SK-N-SH (cell line): Measurements from ENCODE around the gene KIF18B.

Source experiments
- CHD2 ChIP-seq: fragments of 150-350 bp; IDR thresholded peaks from 2 replicates; pipeline ENCODE4 v1.6.1; 2018; ENCODE audit warnings: low read length; ENCODE audit not compliant: partially characterized antibody
- CTCF ChIP-seq: fragments of 200-600 bp; sonication (generic); IDR thresholded peaks from 2 replicates; pipeline ENCODE4 v1.6.1; 2017; ENCODE audit warnings: antibody characterized with exemption, mild to moderate bottlenecking, moderate library complexity
- GABPA ChIP-seq: IDR thresholded peaks from 2 replicates; pipeline ENCODE4 v1.4.0; 2012; ENCODE audit warnings: low read depth, mild to moderate bottlenecking
- GATA2 ChIP-seq: sonication (generic); formaldehyde crosslinking; IDR thresholded peaks from 2 replicates; pipeline ENCODE4 v1.5.0; 2020; ENCODE audit warnings: mild to moderate bottlenecking, missing genetic modification reagents
- MEF2A ChIP-seq: IDR thresholded peaks from 2 replicates; pipeline ENCODE4 v1.4.0; 2012; ENCODE audit warnings: low read depth, borderline replicate concordance
- POLR2AphosphoS5 ChIP-seq: IDR thresholded peaks from 2 replicates; pipeline ENCODE4 v1.6.1; 2012; ENCODE audit warnings: low read depth, low read length
- RAD21 ChIP-seq: IDR thresholded peaks from 2 replicates; pipeline ENCODE4 v1.6.1; 2012; ENCODE audit warnings: mild to moderate bottlenecking, low read length
- REST ChIP-seq: IDR thresholded peaks from 2 replicates; pipeline ENCODE4 v1.6.1; 2012; ENCODE audit warnings: mild to moderate bottlenecking, low read depth, low read length, moderate library complexity
- TF ChIP-seq, protein P1 (sequence below): IDR thresholded peaks from 2 replicates; pipeline ENCODE4 v1.4.0; 2012; ENCODE audit warnings: low read depth

DNA sequence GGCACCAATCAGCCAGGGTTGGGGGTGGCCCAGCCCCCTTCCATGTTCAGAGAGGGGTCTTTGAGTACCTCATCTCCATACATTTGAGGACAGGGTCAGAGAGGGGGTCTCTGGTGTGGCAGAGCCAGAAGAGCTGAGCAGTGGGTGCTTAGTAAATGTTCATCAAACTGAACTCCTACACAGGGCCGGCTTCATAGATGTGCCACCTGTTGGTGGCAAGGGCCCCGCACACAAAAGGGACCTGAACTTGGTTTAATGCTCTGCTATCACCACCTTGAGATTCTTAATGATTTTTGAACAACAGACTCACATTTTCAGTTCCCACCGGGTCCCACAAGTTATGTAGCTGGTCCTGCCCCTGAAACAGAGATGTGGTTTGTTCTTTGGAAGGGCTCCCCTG, 29.5 kb upstream of the KIF18B start:
- TF ChIP-seq CTCF: no peak
- TF ChIP-seq RAD21: no peak
- no peak for TF ChIP-seq POLR2AphosphoS5
- TF ChIP-seq MEF2A: no peak
- TF ChIP-seq GABPA: no peak
- TF ChIP-seq, protein P1, sequence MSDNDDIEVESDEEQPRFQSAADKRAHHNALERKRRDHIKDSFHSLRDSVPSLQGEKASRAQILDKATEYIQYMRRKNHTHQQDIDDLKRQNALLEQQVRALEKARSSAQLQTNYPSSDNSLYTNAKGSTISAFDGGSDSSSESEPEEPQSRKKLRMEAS: no peak
- TF ChIP-seq CHD2: no peak
- TF ChIP-seq GATA2 (CRISPR knock-in tag): no peak
- TF ChIP-seq REST: no peak
